GM19240 (cell line): ENCODE measurements around the gene SSBP3.
"Not testable (repeated sequence)": the region's sequence is repeated elsewhere in the genome, so short reads cannot be mapped to it uniquely, and the experiment has no call there.

Experiments
- DNase-seq: peaks from one replicate; pipeline ENCODE4 v3.0.0; 2011; ENCODE audit warnings: low spot score; ENCODE audit not compliant: insufficient read length

Gene SSBP3

DNA sequence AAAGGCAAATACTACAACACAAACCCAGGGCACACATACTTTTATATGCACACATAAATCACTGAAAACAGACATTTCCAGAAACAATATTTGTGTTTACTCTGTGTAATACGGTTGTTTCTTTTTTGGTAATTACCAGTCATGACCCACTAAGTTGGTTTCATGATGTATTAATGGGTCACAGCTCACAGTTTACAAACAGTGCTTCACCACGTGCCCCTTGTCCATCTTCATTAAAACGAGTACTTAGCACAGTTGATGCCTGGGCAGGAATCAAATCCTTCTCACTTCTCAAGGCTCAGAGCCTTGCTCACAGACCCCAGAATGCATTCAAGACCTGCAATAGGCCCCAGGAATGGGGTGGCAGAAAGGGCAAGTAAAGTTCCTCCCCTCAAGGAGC lies 13.8 kb downstream of the SSBP3 start:
- DNase-seq: no peak

DNA sequence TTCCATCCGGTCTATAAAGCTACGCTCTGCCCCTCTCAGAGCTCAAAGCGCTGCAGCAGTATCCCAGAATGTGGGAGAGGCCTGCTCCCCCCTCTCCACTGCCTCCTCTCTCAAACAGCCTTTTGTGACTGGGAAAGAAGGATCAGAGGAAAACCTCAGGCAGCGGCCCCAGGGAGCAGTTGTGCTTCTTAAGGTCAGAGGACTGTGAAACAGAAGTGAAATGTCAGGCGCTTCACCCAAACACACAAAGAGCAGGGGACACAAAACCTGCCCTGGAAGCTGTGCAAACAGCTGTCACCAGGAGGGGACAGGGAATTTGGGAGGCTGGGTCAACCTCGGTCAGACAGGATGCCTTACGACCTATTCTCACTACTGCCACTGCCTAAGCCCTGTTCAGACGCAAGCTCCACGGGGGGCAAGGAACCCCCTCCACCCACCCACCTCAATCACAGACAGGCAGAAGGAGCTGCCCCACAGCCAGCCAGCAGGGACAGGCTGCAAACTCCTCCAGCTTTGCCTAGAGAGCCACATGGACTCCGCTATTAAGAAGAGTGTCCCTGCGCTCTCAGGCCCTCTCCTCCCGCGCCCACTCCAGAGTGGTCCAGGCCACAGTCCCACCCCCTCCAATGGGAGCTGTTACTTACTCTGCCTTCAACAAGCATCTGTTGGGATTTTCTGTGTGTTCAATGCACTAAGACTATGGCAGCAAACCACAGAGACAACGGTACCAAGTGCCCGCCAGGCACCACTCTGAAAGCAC lies 14.6 kb downstream of the SSBP3 start:
- DNase-seq: no peak

DNA sequence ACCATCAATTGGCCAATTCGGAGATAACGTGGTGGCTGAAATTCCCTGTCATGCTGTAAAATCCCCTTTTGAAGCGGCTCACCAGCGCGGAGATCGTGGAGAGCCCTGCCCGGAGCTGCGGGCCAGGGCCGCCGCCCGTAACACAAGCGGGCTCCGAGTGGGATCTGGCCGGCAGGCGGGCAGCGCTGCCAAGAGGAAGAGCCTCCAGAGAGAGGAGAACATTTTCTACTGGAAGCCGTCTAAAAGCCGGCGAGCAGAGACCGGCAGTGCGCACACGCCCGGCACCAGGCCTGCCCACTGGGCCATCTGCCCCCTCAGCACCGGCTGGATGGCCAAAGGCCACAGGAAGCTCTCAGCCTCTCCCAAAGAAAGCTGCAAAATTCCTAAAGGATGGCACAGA lies 15.5 kb downstream of the SSBP3 start:
- DNase-seq: no peak

DNA sequence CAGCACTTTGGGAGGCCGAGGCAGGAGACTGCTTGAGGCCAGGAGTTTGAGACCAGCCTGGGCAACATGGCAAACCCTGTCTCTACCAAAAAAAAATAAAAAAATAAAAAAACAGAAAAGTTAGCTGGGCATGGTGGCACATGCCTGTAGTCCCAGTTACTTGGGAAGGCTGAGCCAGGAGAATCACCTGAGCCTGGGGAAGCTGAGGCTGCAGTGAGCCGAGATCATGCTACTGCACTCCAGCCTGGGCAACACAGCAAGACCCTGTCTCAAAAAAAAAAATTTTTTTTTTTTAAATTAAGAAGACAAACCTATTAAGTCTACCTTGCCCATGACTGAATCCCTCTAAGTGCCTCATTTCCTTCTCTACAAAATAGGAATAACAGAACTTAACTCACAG lies 16.6 kb downstream of the SSBP3 start:
- not testable (repeated sequence) for DNase-seq

DNA sequence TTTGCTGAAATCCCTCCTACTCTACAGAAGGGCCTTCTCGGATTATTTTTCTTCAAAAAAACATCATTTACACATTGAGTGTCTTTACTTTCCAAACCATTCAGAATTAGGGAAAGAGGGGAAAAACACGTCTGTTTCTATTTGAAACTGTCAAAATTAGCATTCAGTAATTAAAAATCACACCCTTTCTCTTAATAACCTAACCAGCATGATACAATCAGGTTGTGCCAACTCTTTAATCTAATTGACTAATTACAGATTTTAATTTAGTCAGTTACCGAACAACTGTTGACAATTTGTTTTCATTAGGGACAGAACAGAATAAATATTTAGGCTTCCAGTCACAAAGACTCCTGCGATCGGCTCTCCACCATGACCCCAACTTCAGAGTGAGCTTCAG lies 18.8 kb downstream of the SSBP3 start:
- DNase-seq: no peak

DNA sequence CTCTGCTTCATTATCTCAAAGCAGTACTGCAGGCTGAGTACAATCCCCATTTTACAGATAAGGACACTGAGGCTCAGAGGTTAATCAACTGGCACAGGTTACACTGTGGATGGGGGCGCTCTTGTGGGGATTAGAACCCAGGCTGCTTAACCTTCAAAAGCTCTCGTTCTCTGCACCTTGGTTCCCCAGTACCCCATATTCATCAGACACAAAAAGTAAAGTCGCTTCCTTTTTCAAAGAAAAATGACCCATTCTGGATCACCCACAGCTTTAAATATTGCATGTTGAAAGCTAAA lies 20.5 kb downstream of the SSBP3 start:
- no peak for DNase-seq

DNA sequence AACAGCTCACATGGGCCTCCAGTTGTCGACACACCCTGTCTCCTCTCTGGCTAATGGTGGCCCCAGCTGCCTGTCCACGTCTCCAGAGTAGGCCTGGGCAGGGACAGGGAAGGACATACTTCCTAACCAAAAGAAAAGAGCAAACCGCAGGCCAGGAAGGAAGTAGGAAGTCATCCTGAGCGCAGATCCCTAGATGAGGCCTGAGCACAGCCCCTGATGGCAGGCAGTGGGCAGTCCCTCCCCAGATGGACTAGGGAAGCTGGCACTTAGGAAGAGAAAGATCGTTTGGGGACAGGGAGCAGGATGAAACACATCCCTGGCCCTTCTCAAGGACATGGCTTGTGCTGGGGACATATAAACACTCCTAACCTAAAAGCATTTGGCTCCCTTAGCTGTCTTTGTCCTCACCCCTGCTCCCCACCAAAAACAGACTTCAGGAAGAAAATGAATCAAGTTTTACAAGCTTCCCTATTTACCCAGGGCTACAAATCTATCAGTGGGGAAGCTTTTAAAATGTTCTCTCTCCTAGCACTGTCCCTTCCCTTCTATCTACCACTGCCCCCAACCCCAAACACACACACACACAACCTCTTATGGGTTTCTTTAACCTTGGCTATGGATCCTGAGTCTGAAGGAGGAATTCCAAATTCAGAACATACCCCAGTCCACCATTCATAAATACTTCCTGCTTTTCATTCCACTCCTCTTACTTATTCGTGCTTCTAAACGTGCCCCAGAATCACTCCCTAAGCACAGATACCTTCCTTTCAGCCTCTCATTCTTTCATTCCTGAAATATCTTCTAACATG lies 21.1 kb downstream of the SSBP3 start:
- no peak for DNase-seq

DNA sequence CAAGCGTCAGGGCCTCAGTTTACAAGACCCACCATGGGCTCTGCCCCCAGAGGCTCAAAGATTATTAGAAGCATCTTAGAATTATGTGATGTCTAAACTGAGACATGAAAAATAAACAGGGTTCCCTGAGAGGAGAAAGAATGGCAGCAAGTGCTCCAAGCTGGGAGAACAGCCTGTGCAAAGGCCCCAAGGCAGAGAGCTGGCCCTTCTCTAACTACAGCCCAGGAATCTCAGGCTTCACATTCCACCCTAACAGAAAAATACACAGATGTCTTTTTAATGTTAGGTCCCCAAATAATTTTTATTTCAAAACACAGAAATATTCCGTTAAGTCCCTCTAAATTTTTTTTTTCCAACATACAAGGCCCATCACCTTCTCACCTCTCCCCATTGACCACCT lies 21.7 kb downstream of the SSBP3 start:
- no peak for DNase-seq

DNA sequence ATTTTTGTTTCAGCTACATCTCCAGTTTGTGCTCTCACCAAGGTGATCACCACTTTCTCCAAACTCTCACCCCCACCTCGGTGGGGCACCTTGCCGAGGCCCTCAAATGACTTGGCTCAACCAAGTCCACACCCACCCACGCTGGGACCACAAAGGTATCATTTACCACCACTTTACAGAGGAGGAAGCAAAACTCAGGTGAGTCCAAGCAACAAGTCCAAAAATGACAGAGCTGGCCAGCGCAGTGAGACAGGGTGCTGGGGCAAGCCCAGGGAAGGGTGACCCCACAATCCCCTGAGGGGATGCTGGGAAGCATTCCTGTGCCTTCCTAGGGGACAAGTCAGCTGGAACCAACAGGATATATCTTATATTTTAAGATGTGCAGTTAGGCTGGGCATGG lies 24.7 kb downstream of the SSBP3 start:
- DNase-seq: no peak

DNA sequence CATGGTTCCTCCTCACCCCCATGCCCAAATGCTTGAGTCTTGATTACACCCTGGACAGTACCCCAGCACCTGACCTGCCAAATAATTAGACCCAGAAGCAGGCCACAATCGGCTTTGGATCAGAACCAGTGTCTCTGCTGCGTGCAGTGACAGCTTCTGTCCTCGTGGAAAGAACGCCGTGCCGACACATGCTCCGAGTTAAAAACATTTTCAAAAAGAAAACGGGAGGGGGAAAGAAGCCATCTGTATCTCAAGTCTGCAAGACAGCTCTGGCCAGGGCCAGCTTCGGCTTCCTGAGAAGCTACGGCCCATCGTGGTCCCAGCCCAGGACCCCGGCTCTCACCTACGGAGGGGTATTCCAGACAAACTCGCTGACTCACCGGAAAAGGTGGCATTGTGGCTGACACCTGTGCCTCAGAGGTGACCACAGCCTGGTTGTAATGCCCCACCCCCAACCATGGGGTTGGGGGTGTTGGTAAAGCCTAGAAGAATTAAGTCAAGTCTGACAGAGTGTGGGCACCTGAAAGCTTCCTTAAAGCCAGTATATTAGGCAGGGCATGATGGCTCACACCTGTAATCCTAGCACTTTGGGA lies 25.8 kb downstream of the SSBP3 start:
- no peak for DNase-seq

DNA sequence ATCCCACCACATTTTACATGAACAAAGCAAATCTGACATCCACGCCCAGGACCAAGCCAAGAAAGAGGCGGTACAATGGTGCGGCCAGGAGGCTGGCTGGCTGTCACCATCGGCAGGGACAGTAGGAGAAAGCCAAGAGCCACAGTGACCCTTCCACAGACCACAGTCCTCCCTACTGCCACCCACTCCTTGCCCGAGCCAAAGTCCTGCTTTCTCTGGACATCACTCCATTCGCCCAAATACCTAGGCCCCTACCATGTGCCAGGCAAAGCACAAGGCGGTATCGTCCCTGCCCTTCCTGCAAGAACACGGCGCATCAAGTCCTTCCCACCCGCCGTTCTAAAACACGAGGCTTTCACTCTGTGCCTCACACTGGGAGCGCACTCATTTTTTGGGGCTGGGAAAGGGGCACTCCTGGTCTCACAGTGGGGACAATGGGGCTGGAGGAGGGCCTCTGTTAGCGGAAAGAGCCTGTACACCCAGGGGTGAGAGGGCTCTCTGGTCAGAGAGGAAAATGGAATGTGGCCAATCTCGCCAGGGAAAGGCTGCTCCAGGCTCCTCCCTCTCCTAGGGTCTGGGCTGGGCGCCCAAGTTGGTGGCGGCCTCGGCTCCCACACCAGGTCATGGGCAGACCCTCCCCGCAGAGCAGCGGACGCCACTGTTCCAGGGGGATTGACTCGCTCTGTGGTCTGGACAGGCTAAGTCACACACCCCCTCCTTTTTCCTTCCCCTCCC lies 26.5 kb downstream of the SSBP3 start:
- no peak for DNase-seq

DNA sequence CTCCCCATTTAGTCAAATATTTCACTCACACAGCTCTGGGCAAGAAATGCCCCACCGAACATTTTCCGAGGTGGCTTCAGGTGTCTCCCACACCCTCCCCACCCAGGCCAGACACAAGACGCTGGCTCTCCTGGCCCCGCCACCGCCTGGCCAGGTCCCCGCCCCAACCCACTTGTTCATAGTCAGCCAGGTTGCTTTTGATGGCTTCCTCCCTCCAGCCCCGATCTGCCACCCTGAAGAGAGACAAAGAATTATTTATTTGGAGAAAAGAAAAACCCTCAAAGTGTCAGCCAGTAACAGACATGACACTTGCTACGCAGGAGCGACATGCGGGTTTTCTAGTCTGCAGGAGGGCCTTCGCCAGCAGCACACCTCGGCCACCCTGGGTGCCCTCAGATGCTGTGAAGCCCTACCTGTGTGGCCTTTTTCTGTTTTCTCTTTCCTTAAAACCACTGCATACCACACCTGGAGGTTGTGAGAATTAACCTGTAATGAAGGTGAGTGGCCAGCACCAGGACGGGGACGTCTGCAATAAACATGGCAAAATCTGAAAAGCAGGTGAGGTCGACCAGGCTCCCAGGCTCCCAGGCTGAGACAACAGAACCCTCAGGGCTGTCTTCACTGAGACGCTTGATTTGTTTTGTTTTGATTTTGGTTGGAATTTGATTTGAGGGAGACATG lies 27.2 kb downstream of the SSBP3 start:
- no peak for DNase-seq

DNA sequence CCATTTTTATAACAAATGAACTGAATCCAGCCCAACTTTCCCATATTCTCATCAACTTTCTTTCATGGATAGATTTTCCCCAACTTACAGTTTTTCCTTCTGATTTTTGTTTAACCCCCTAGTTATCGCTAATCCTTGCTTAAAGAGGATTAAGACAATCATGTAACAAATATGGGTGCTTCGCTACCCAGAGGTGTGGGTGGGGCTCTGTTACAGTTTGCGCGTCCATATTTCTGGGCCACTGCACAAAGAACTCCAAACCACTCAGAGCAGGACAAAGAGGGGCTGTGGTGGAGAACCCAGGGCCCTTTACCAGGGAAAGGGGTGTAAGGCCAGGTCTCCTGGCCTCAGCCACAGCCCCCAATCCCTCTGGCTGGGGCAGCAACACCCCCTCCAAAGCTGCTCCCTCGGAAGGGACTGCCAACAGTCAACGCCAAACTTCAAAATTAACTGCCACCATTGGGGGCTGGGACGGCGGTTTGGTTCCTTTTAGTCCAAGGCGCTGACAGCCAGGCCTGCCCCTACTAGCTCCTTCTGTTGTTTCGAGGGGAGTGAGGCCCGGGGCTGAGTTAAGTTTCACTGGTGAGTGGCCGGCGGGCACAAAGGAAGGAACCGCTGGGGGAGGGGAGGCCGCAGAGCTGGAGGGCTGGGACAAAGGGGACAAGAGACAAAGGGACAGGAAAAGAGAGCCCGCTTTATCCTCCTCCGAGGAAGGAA lies 27.9 kb downstream of the SSBP3 start:
- no peak for DNase-seq

DNA sequence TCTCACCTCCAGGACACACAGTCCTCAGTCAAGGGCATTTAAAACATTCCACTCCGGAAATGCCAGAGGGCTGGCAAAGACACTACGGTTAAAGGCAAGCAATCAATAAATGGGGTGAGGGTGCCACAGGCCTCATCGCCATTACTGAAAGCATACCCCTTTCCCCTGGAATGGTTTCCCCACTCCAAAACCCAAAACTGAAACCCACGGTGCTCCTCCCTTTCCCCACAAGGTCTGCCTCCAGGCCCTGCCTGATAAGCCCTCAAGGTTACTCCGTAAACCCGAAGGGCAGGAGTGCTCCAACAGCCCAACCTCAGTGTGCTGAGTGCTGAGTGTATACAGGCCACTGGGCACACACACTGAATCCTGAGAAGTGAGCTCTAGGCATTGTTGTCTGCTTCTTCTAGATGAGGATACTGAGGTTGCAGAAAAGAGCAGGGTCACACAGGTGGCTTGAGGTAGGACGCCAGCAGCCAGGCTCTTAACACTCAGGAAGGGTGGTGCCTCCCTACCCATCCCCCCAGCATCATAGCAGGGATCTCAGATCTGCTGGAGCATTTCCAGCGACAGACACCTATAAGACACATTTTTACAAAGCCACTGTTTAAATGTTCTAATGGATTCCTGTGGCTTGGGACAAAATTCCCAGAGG lies 29.0 kb downstream of the SSBP3 start:
- no peak for DNase-seq

DNA sequence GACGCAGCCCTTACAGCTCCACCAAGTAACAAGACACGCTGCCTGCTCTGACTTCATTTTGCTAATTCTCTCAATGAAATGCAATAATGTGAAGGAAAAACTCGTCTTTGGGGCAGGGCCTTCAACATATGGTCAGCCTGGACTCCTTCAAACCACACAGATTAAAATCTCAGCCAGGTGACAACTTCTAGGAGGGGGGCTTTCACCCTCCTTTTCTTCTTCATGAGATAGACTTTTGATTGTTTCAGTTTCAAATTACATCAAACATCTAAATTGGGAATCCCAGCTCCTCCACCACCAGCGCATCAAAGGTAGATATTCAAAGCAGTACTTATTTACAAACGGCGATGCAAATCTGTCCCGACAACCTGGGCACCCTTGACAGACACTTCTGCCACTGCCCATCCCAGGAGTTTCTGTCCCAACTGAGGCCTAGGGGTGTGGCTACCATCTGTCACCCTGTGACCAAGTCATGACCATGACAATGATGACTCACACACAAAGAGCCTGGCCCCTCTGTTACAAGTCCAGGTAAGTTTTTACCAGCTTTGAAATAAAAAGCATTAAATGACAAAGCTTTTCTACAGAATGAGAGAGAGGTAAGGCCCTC lies 29.7 kb downstream of the SSBP3 start:
- peak; percentile 66 for DNase-seq

DNA sequence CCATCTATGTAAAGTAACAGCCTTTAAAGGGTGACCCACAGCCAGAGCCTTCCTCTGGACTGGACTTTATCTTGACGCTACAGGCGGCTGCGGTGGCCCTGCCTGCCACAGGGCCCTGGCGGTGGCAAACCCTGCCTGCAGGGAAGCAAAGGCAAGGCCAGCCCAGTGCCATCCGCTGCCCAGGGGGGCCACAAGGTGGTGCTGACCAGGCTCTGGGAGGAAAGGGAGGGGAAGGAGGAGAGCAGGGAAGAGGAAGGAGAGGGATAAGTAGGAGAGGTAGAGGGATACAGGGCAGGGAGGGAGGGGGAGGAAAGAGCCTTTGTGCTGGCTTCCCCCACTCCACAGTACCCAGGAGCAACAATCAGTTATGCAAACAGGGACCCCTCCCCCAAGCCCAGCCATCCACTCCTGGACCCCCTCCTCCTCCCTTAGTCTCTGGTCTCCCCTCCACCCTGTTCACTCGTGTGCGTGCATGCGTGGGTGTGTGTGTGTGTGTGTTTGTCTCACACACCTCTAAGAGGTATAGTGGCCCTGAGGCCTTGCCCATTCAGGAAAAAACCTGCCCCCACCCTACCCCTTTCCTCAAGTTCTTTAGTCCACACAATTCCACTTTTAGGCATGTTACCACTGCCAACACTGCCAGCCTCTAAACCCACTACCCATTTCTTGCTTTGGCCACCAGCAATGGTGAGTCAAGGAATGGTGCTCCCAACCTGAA lies 30.3 kb downstream of the SSBP3 start:
- no peak for DNase-seq

DNA sequence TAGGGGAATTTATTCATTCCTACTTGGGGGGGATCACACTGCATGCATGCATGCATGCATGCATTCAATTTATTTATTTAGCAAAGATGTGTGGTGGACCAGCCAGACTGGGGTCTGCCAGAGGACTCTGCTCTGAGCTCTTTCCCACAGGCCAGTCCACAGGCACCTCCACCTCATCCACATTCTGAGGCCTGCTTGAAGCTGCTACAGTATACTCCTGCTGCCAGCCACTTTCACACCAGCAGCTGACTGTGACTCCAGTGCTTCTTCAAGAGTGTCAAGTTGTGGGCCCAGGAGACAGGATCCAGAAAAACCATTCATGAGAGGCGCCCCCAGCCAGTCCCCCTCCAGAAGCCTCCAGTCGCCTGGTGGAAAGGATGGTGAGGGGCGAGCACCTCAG lies 30.9 kb downstream of the SSBP3 start:
- no peak for DNase-seq

DNA sequence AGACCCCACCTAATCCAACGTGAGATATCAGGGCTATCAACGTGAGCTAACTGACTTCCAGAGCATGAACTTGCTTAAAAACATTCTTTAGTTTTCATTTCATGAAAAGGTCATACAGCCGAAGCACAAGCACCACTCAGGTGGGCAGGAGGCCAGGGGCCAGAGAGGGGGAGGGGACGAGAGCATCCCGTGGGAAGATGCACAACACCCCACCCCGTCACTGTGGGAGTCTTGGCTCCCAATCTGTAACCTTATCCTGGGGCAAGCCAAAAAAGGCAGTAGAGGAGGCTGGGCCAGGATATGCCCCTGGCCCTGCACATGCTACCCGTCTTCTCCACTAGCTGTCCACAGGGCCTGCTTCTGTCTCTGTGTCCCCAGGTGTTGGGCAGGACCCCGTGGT lies 31.4 kb downstream of the SSBP3 start:
- no peak for DNase-seq

DNA sequence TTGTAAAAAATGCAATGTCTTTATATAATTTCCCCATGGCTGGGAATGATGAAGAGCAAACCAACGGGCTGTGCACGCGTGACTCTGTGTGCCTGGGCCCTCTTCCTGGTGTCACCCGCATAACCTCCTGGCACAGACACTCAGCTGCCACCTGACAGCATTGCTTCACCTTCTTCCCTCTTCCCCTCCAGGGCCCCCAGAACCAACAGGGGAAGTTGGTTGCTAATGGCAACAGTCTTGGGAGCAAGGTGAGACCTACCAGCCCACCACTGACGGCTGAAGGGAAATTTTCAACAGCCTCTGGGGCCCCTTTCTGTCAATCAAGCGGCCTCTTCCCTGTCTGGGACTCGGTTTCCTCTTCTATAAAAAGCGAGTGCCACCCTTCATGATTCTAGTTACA lies 33.2 kb downstream of the SSBP3 start:
- DNase-seq: no peak
